ENCODE data around the gene DEF6.

Gene DEF6

DNA sequence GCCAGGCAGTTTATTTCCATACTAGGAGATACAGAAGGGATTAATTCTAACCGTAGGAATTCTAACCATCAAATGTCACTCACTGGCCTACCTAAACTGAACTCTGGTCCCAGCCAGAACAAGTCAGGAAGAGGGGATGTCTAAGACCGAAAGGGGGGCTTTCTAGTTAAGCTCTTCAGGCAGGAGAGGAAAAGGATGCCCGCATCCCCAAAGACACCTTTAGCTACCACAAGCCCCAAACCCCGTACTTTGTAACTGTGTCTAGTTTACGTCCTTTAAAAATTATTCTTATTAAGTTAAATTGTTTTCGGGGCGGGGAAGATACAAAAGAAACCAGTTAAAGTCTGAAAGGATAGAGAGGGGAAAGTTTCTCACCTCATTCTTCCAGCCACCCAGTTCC, 39.3 kb upstream of the DEF6 start:
- DNase-seq (ENCODE audit: extremely low read depth, insufficient read length): no peak
- Histone ChIP-seq H3K27me3 (replicated peaks; ENCODE audit: control insufficient read depth, insufficient read depth, low read length) (no peaks in the 10 kb centered on the region), H3K4me3 (replicated peaks; ENCODE audit: low read depth, low read length) (peak overlapping the region; percentile 95), H3K36me3 (ENCODE audit: control insufficient read depth, insufficient read depth, low read length) (no peaks in the 10 kb centered on the region)
- TF ChIP-seq, protein P1, sequence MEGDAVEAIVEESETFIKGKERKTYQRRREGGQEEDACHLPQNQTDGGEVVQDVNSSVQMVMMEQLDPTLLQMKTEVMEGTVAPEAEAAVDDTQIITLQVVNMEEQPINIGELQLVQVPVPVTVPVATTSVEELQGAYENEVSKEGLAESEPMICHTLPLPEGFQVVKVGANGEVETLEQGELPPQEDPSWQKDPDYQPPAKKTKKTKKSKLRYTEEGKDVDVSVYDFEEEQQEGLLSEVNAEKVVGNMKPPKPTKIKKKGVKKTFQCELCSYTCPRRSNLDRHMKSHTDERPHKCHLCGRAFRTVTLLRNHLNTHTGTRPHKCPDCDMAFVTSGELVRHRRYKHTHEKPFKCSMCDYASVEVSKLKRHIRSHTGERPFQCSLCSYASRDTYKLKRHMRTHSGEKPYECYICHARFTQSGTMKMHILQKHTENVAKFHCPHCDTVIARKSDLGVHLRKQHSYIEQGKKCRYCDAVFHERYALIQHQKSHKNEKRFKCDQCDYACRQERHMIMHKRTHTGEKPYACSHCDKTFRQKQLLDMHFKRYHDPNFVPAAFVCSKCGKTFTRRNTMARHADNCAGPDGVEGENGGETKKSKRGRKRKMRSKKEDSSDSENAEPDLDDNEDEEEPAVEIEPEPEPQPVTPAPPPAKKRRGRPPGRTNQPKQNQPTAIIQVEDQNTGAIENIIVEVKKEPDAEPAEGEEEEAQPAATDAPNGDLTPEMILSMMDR (IDR thresholded peaks at IDR 0.05; ENCODE audit: insufficient read depth, low read length, poor library complexity, severe bottlenecking): no peak

DNA sequence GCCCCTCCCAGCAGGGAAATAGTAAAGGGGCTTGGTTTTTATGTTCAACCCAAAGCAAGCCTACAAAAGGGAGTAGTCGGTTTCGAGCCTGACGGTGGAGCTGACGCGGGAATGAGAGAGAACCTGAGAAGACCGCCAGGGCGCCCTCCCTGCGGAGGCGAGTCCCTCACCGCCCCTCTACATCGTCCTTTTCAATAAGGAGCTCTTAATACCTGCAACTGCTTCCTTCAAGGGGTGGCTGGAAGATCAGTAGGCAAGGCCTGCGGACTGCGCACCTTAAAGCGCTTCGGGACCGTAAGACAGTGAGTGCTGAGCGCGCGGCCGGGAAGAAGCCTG, 38.8 kb upstream of the DEF6 start:
- no peaks in the 10 kb centered on the region for H3K27me3 ChIP-seq (replicated peaks; ENCODE audit: control insufficient read depth, insufficient read depth, low read length)
- peak overlapping the region; percentile 95 for H3K4me3 ChIP-seq (replicated peaks; ENCODE audit: low read depth, low read length)
- DNase-seq (ENCODE audit: extremely low read depth, insufficient read length): no peak
- H3K36me3 ChIP-seq (ENCODE audit: control insufficient read depth, insufficient read depth, low read length): no peaks in the 10 kb centered on the region
- TF ChIP-seq, protein P1 (IDR thresholded peaks at IDR 0.05; ENCODE audit: insufficient read depth, low read length, poor library complexity, severe bottlenecking): no peak

DNA sequence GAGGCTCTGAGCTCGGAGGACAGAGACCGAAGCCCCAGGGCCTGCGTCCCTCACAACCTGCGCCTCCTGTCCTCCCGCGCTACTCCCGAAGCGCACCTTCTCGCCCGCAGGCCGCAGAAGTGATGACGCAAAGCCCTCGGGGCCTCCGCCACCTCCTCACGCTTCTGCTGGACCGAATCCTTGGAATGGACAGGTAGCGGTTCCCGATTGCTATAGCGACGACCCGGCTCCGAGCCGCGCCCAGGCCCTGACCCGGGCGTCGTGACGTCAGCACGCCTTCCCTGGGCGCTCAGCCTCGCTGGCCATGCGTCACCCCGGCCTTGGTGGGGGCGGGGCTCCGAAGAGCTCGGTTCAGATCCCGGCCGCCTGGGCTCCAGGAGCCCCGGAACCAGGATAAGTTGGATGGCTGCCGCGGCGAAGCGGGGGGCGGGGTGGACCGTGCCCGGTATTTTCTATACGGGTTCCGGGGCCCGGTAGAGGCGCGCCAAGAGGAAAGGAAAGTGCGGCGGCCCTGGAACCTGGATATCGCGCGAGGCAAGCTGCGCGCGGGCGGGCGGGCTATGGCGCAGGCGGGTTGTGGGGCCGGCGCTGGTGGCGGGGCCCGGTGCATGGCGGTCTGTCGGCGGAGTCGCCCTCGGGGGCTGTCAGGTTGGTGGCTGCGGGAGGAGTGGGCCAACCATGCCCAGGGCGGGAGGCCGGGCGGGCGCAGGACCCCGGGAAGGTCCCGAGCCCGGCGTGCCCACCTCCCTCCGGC, 38.2 kb upstream of the DEF6 start, which contains the start of gene ZNF76:
ZNF76 (plus strand) TSS at position 542 of the 754 bp plus-strand sequence. CDS start 21,417 bp downstream, outside the sequence.
- DNase-seq (ENCODE audit: extremely low read depth, insufficient read length): peak; percentile 95
- H3K4me3 ChIP-seq (replicated peaks; ENCODE audit: low read depth, low read length): peak within 1 kb of the TSS; percentile 95
- TF ChIP-seq, protein P1 (IDR thresholded peaks at IDR 0.05; ENCODE audit: insufficient read depth, low read length, poor library complexity, severe bottlenecking): no peak
- no peaks in the 10 kb centered on the region for H3K27me3 ChIP-seq (replicated peaks; ENCODE audit: control insufficient read depth, insufficient read depth, low read length)
- H3K36me3 ChIP-seq (ENCODE audit: control insufficient read depth, insufficient read depth, low read length): no peaks in the 10 kb centered on the region

DNA sequence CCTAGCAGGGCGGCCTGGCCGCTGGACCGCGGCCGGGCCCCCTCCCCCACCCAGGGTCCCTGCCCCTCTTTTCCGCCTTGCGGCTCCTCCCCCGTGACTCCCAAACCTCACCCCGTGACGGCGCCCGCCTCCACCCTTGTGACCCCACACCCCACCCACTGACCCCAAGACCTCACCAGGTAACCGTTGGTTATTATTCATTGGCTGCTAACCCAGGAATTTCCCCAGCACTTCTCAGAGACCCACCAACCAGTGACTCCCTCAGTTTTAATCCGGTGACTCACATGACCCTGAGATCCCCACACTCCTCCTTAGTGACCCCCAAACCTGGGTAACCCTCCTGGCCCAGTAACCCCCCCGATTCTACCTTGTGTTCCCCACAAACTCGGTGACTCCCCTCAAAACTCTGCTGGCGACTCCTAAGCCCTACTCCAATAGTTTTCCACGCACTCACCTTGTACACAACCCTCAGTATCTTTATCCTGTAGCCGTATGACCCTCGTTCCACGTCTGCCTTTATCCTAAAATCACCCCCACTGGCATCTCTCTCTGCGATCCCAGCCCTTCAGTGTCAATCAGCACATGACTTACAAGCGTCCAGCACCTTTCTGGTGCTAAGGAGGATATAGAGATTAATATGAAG, 37.5 kb upstream of the DEF6 start:
- TF ChIP-seq, protein P1 (IDR thresholded peaks at IDR 0.05; ENCODE audit: insufficient read depth, low read length, poor library complexity, severe bottlenecking): no peak
- Histone ChIP-seq H3K36me3 (ENCODE audit: control insufficient read depth, insufficient read depth, low read length) (no peaks in the 10 kb centered on the region), H3K4me3 (replicated peaks; ENCODE audit: low read depth, low read length) (peak overlapping the region; percentile 95), H3K27me3 (replicated peaks; ENCODE audit: control insufficient read depth, insufficient read depth, low read length) (no peaks in the 10 kb centered on the region)
- peak; percentile 87 for DNase-seq (ENCODE audit: extremely low read depth, insufficient read length)

DNA sequence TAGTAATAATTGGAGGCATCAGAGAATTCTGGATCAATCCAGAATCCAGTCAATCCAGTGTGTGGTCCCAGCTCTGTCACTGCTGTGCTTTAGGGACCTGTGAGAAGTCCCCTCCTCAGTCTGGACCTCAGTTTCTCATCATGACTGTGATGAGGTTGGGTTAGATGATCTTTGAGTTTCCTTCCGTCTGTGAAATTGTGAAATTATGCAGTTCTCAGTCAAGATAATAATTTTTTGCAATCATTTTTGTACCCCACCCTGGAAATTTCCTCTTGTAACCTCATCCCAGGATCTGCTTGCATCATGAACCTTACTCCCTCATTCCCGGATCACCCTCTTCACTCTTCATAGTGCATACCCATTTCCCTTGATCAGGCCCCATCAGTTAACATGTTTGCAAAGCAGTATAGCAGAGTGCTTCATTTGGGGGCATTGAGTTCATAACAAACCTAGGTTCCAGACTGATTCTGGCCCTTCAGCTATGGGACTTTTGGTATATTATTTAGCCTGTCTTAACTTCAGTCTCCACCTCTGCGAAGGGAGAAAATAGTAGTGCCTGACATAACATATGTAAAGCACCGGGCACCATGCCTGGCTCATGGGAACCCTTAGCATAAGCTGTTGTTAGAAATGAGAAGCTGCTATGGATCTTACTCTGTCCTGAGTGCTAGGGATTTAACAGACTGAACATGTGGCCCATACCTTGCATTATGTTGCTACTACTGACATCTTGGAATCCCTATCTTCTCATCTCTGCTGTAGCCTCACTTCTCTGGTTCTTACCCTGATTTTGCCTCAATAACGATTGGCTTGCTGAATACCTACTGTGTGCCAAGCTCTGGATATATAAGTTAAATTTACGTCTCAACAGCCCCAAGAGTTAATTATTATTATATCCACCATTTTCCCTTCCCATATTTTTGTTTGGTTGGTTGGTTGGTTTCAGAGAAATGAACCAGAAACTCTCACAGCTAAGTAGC, 36.7 kb upstream of the DEF6 start:
- H3K36me3 ChIP-seq (ENCODE audit: control insufficient read depth, insufficient read depth, low read length): no peaks in the 10 kb centered on the region
- DNase-seq (ENCODE audit: extremely low read depth, insufficient read length): no peak
- peak overlapping the region; percentile 95 for H3K4me3 ChIP-seq (replicated peaks; ENCODE audit: low read depth, low read length)
- H3K27me3 ChIP-seq (replicated peaks; ENCODE audit: control insufficient read depth, insufficient read depth, low read length): no peaks in the 10 kb centered on the region
- TF ChIP-seq, protein P1 (IDR thresholded peaks at IDR 0.05; ENCODE audit: insufficient read depth, low read length, poor library complexity, severe bottlenecking): no peak

Measured in GM06990 (cell line).